GM23338 (cell line): ENCODE results near the gene TOGARAM1. TPM values are rescaled to one million over a fixed set of nuclear protein-coding genes. Genes with fewer than 3 reads are reported as not detected.

Source experiments
- ATAC-seq: fragments of 200-7000 bp; cut with Tn5 transposase; 3 replicates; pipeline ENCODE4 v1.9.1; 2020
- DNase-seq: peaks from one replicate; pipeline ENCODE4 v3.0.0-alpha.2; 2015; ENCODE audit warnings: low spot score
- H2AFZ ChIP-seq: fragments of 200-600 bp; sonication (generic); 2 replicates; pipeline ENCODE4 v1.8.0; 2016; ENCODE audit warnings: antibody characterized with exemption, mild to moderate bottlenecking, moderate library complexity
- H3F3A ChIP-seq: fragments of 200-600 bp; sonication (generic); replicated peaks from 2 replicates; pipeline ENCODE4 v1.8.0; 2017; ENCODE audit warnings: antibody characterized with exemption, mixed run types, low read depth
- H3K27ac ChIP-seq: fragments of 200-600 bp; sonication (generic); 2 replicates; pipeline ENCODE4 v1.6.1; 2016; ENCODE audit warnings: low read depth
- H3K27me3 ChIP-seq: fragments of 200-600 bp; sonication (generic); 2 replicates; pipeline ENCODE4 v1.8.0; 2016; ENCODE audit warnings: mild to moderate bottlenecking, mixed run types, moderate library complexity; ENCODE audit not compliant: insufficient read depth
- H3K36me3 ChIP-seq: fragments of 200-600 bp; sonication (generic); 2 replicates; pipeline ENCODE4 v1.8.0; 2016; ENCODE audit warnings: mild to moderate bottlenecking; ENCODE audit not compliant: insufficient read depth
- H3K4me1 ChIP-seq: fragments of 200-600 bp; sonication (generic); 2 replicates; pipeline ENCODE4 v1.8.0; 2016; ENCODE audit warnings: mild to moderate bottlenecking, moderate library complexity; ENCODE audit not compliant: insufficient read depth
- H3K4me2 ChIP-seq: fragments of 200-600 bp; sonication (generic); 2 replicates; pipeline ENCODE4 v1.7.1; 2017; ENCODE audit warnings: mixed run types
- H3K4me3 ChIP-seq: fragments of 200-600 bp; sonication (generic); 2 replicates; pipeline ENCODE4 v1.6.1; 2016; ENCODE audit warnings: mixed run types
- H3K79me2 ChIP-seq: fragments of 200-600 bp; sonication (generic); replicated peaks from 2 replicates; pipeline ENCODE4 v1.8.0; 2017; ENCODE audit warnings: mild to moderate bottlenecking; ENCODE audit not compliant: insufficient read depth
- H3K9me2 ChIP-seq: fragments of 200-600 bp; sonication (generic); 2 replicates; pipeline ENCODE4 v1.8.0; 2017; ENCODE audit not compliant: insufficient read depth
- H4K20me1 ChIP-seq: fragments of 200-600 bp; sonication (generic); replicated peaks from 2 replicates; pipeline ENCODE4 v1.8.0; 2017; ENCODE audit warnings: mild to moderate bottlenecking; ENCODE audit not compliant: insufficient read depth
- H3K27ac Mint-ChIP-seq: 2 replicates; pipeline ENCODE4 v1.8.0; 2020; ENCODE audit warnings: inconsistent platforms, mild to moderate bottlenecking, moderate library complexity, mixed read lengths
- H3K27me3 Mint-ChIP-seq: 3 replicates; pipeline ENCODE4 v1.8.0; 2022; ENCODE audit warnings: low read depth, mild to moderate bottlenecking, moderate library complexity, mixed read lengths, inconsistent platforms; ENCODE audit not compliant: insufficient read depth, poor library complexity
- H3K36me3 Mint-ChIP-seq: 3 replicates; pipeline ENCODE4 v1.8.0; 2021; ENCODE audit warnings: low read depth, mild to moderate bottlenecking, inconsistent platforms, moderate library complexity, mixed read lengths
- H3K4me1 Mint-ChIP-seq: 3 replicates; pipeline ENCODE4 v1.8.0; 2020; ENCODE audit warnings: mild to moderate bottlenecking, inconsistent platforms, mixed read lengths
- H3K4me3 Mint-ChIP-seq: 3 replicates; pipeline ENCODE4 v1.8.0; 2021; ENCODE audit warnings: moderate library complexity, mild to moderate bottlenecking, inconsistent platforms, mixed read lengths
- H3K9me3 Mint-ChIP-seq: 3 replicates; pipeline ENCODE4 v1.8.0; 2020; ENCODE audit warnings: moderate library complexity, mild to moderate bottlenecking, inconsistent platforms, mixed read lengths
- CREB1 ChIP-seq: fragments of 250-450 bp; sonication (Bioruptor Pico); IDR thresholded peaks from 2 replicates; pipeline ENCODE4 v1.5.0; 2020; ENCODE audit warnings: low read depth, mild to moderate bottlenecking, moderate library complexity
- EZH2 ChIP-seq: fragments of 200-600 bp; sonication (generic); IDR thresholded peaks from one replicate; pipeline ENCODE4 v1.8.0; 2017; ENCODE audit warnings: antibody characterized with exemption, mild to moderate bottlenecking, low read depth; ENCODE audit not compliant: unreplicated experiment
- EZH2phosphoT487 ChIP-seq: fragments of 200-600 bp; sonication (generic); IDR thresholded peaks from one replicate; pipeline ENCODE4 v1.8.1; 2018; ENCODE audit warnings: antibody characterized with exemption; ENCODE audit not compliant: unreplicated experiment
- JUNB ChIP-seq: IDR thresholded peaks from one replicate; pipeline ENCODE4 v1.6.1; 2016; ENCODE audit warnings: antibody characterized with exemption; ENCODE audit not compliant: unreplicated experiment
- NANOG ChIP-seq: IDR thresholded peaks from 2 replicates; pipeline ENCODE4 v1.6.1; 2016; ENCODE audit warnings: antibody characterized with exemption, borderline replicate concordance
- ZNF331 ChIP-seq: fragments of 250-450 bp; sonication (Bioruptor Pico); IDR thresholded peaks from 2 replicates; pipeline ENCODE4 v1.5.0; 2020; ENCODE audit warnings: low read depth, mild to moderate bottlenecking, moderate library complexity
- polyA plus RNA-seq: library from polyadenylated mRNA; unstranded; fragments of >200 nt; fragmentation: Nextera tagmentation; extraction: Ambion mirVana; gene quantifications from 2 replicates; pipeline ENCODE4 v1.2.1, GENCODE V29; 2016
- total RNA-seq: library from RNA; depleted of rRNA; stranded (reverse); fragments of >200 nt; shearing (Covaris generic); gene quantifications from 2 replicates; pipeline ENCODE4 v1.2.3, GENCODE V29; 2014
- TF ChIP-seq, protein P1 (sequence below): IDR thresholded peaks from one replicate; pipeline ENCODE4 v1.6.1; 2018; ENCODE audit warnings: antibody characterized with exemption; ENCODE audit not compliant: unreplicated experiment
- TF ChIP-seq, protein P2 (sequence below): IDR thresholded peaks from 2 replicates; pipeline ENCODE4 v1.6.1; 2016; ENCODE audit warnings: antibody characterized with exemption
- TF ChIP-seq, protein P3 (sequence below), 2 experiments: fragments of 200-600 bp in 1 of 2; sonication (generic) in 1 of 2; conservative IDR thresholded peaks; 2 replicates each; pipeline versions ENCODE4 v1.5.1 to v1.6.1; 2016 to 2017; ENCODE audit warnings: antibody characterized with exemption in 2 of 2, low read depth in 2 of 2, mild to moderate bottlenecking in 2 of 2, moderate library complexity in 1 of 2

The TOGARAM1 gene
- total and polyA plus RNA-seq, 2 experiments from 2014 or later: 9.6 to 9.8 TPM

DNA sequence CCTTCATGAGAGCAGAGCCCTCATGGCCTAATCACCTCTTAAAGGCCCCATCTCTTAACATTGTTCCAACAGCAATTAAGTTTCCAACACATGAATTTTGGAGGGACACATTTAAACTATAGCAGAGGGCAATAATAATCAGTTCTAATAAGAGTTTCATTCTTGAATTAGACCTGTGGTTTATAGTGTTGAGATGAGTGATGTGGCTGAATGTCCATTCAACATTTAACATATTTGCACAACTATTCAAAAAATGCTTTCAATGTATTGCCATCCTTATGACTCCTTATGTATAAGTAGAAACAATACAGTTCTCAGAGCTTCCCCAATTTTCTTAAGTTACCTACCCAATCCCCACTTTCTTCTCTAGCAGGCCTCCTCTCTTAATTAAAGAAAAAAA lies 21.8 kb upstream of the TOGARAM1 start (continued):
- TF ChIP-seq, protein P1, sequence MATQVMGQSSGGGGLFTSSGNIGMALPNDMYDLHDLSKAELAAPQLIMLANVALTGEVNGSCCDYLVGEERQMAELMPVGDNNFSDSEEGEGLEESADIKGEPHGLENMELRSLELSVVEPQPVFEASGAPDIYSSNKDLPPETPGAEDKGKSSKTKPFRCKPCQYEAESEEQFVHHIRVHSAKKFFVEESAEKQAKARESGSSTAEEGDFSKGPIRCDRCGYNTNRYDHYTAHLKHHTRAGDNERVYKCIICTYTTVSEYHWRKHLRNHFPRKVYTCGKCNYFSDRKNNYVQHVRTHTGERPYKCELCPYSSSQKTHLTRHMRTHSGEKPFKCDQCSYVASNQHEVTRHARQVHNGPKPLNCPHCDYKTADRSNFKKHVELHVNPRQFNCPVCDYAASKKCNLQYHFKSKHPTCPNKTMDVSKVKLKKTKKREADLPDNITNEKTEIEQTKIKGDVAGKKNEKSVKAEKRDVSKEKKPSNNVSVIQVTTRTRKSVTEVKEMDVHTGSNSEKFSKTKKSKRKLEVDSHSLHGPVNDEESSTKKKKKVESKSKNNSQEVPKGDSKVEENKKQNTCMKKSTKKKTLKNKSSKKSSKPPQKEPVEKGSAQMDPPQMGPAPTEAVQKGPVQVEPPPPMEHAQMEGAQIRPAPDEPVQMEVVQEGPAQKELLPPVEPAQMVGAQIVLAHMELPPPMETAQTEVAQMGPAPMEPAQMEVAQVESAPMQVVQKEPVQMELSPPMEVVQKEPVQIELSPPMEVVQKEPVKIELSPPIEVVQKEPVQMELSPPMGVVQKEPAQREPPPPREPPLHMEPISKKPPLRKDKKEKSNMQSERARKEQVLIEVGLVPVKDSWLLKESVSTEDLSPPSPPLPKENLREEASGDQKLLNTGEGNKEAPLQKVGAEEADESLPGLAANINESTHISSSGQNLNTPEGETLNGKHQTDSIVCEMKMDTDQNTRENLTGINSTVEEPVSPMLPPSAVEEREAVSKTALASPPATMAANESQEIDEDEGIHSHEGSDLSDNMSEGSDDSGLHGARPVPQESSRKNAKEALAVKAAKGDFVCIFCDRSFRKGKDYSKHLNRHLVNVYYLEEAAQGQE: no peak
- TF ChIP-seq EZH2phosphoT487 (no peak), CREB1 (CRISPR knock-in tag) (no peak), EZH2 (no peak)

DNA sequence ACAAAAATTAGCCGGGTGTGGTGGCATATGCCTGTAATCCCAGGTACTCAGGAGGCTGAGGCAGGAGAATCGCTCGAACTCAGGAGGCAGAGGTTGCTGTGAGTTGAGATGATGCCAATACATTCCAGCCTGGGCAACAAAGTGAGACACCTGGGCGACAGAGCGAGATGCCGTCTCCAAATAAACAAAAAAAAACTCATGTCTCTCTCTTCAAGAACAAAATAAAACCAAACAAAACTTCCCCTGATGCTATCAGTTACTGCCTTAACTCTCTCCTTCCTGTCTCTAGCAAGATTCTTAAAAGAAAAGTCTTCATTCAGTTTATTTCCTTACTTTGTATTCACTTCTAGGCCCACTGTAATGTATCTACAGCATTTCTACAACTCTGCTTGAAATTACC lies 21.0 kb upstream of the TOGARAM1 start:
- Histone ChIP-seq H3K4me3 (no peak overlapping the region), H3F3A (no peaks in the 10 kb centered on the region), H3K27me3 (no peaks in the 10 kb centered on the region), H2AFZ (no peak overlapping the region), H3K36me3 (peaks cover 17% of the 10 kb centered on the region), H3K9me2 (no peaks in the 10 kb centered on the region), H4K20me1 (peaks cover 3% of the 10 kb centered on the region; the same call in 1 of the 2 replicates), H3K4me1 (no peaks in the 10 kb centered on the region), H3K4me2 (no peak overlapping the region), H3K27ac (no peak overlapping the region), H3K79me2 (0 out of 2 replicates have a peak, but pooled peaks cover 14% of the 10 kb centered on the region)
- Mint-ChIP-seq H3K36me3 (peaks cover 60% of the 10 kb centered on the region), H3K9me3 (peaks cover 2% of the 10 kb centered on the region; the same call in 1 of the 3 replicates), H3K27me3 (peaks cover 2% of the 10 kb centered on the region), H3K27ac (no peak overlapping the region), H3K4me3 (no peak overlapping the region), H3K4me1 (no peaks in the 10 kb centered on the region; the same call in 2 of the 3 replicates)
- no peak for ATAC-seq
- DNase-seq: no peak
- TF ChIP-seq JUNB (no peak), NANOG (no peak), CREB1 (CRISPR knock-in tag) (no peak), ZNF331 (CRISPR knock-in tag) (no peak)
- TF ChIP-seq, protein P2, sequence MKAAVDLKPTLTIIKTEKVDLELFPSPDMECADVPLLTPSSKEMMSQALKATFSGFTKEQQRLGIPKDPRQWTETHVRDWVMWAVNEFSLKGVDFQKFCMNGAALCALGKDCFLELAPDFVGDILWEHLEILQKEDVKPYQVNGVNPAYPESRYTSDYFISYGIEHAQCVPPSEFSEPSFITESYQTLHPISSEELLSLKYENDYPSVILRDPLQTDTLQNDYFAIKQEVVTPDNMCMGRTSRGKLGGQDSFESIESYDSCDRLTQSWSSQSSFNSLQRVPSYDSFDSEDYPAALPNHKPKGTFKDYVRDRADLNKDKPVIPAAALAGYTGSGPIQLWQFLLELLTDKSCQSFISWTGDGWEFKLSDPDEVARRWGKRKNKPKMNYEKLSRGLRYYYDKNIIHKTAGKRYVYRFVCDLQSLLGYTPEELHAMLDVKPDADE: no peak
- TF ChIP-seq, protein P1: no peak
- TF ChIP-seq, protein P3, sequence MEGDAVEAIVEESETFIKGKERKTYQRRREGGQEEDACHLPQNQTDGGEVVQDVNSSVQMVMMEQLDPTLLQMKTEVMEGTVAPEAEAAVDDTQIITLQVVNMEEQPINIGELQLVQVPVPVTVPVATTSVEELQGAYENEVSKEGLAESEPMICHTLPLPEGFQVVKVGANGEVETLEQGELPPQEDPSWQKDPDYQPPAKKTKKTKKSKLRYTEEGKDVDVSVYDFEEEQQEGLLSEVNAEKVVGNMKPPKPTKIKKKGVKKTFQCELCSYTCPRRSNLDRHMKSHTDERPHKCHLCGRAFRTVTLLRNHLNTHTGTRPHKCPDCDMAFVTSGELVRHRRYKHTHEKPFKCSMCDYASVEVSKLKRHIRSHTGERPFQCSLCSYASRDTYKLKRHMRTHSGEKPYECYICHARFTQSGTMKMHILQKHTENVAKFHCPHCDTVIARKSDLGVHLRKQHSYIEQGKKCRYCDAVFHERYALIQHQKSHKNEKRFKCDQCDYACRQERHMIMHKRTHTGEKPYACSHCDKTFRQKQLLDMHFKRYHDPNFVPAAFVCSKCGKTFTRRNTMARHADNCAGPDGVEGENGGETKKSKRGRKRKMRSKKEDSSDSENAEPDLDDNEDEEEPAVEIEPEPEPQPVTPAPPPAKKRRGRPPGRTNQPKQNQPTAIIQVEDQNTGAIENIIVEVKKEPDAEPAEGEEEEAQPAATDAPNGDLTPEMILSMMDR (conservative IDR thresholded peaks at IDR 0.05; ENCODE audit: low read depth in 2 of 2): no peak
